K562 (cell line): ENCODE data around the gene SLCO3A1. TPM values are rescaled to one million over a fixed set of nuclear protein-coding genes. Genes with fewer than 3 reads are reported as not detected.

Experiments
- ATAC-seq: fragments of 200-7000 bp; cut with Tn5 transposase; 3 replicates; pipeline ENCODE4 v1.9.1; 2020; ENCODE audit warnings: moderate library complexity
- BruUV-seq: library from RNA; stranded (reverse); fragments of 400-500 nt; replicated peaks from 2 replicates; lab custom pipeline; 2021; lab: Mats Ljungman, UMichigan
- CTCF ChIA-PET: fragments of 300-600 bp; formaldehyde crosslinking; extraction: SDS; loops from one replicate; lab custom pipeline; 2021; ENCODE audit warnings: low intra/inter-chr PET ratio; lab: Yijun Ruan, JAX
- POLR2A ChIA-PET: fragments of 300-600, 350-650 bp; sonication (Branson Sonifier 250); formaldehyde crosslinking; extraction: SDS; loops from one replicate; lab custom pipeline; 2021; ENCODE audit warnings: antibody characterized with exemption, inconsistent platforms; lab: Yijun Ruan, JAX
- DNase-seq, 4 experiments: peaks; one replicate each; pipeline versions ENCODE4 v3.0.0 to v3.0.0-alpha.2; 2011 to 2018; ENCODE audit warnings: low spot score in 3 of 4, mixed read lengths in 3 of 4; ENCODE audit errors: extremely low read depth in 1 of 4
- FAIRE-seq: peaks from 2 replicates; lab custom pipeline; 2011; peaks lifted over from hg19 to GRCh38; lab: Jason Lieb, UNC
- H2AFZ ChIP-seq: 2 replicates; pipeline ENCODE4 v1.6.0; 2011; ENCODE audit warnings: low read depth, low read length, control low read depth, inconsistent platforms
- H3K27ac ChIP-seq: fragments of 200-600 bp; 3 replicates; pipeline ENCODE4 v1.8.0; 2011; ENCODE audit warnings: low read depth, mild to moderate bottlenecking, control low read depth, inconsistent platforms, low read length, moderate library complexity, mixed read lengths; ENCODE audit errors: extremely low read depth
- H3K27me3 ChIP-seq, 2 experiments: fragments of 300-600 bp in 1 of 2; 2 replicates in 1 of 2; 3 replicates in 1 of 2; pipeline versions ENCODE4 v1.6.0 to v1.8.0; 2011; ENCODE audit warnings: inconsistent platforms in 2 of 2, low read length in 2 of 2, mild to moderate bottlenecking in 1 of 2, mixed read lengths in 1 of 2, moderate library complexity in 1 of 2; ENCODE audit not compliant: control insufficient read depth in 2 of 2, insufficient read depth in 2 of 2
- H3K36me3 ChIP-seq: fragments of 300-600 bp; 3 replicates; pipeline ENCODE4 v1.8.0; 2011; ENCODE audit warnings: mild to moderate bottlenecking, low read length, inconsistent platforms; ENCODE audit not compliant: control insufficient read depth, insufficient read depth
- H3K4me1 ChIP-seq, 2 experiments: fragments of 200-600 bp in 1 of 2; replicated peaks in 1 of 2; 2 replicates in 1 of 2; 3 replicates in 1 of 2; pipeline versions ENCODE4 v1.5.1 to v1.8.0; 2011; ENCODE audit warnings: inconsistent platforms in 2 of 2, low read length in 2 of 2, mild to moderate bottlenecking in 1 of 2, mixed read lengths in 1 of 2, moderate library complexity in 1 of 2; ENCODE audit not compliant: control insufficient read depth in 2 of 2, insufficient read depth in 2 of 2
- H3K4me2 ChIP-seq: 2 replicates; pipeline ENCODE4 v1.6.1; 2011; ENCODE audit warnings: low read length, control low read depth, inconsistent platforms, mixed read lengths; ENCODE audit not compliant: insufficient read depth
- H3K4me3 ChIP-seq: fragments of 200-600 bp; sonication (generic), shearing (Covaris generic); 2 replicates; pipeline ENCODE4 v1.5.1; 2016; ENCODE audit warnings: control low read depth, inconsistent platforms
- H3K79me2 ChIP-seq: fragments of 200-600 bp; 3 replicates; pipeline ENCODE4 v1.8.0; 2011; ENCODE audit warnings: low read length, inconsistent platforms; ENCODE audit not compliant: control insufficient read depth, insufficient read depth
- H3K9ac ChIP-seq, 2 experiments: 2 replicates each; pipeline versions ENCODE4 v1.6.0 to v1.6.1; 2011; ENCODE audit warnings: low read depth in 2 of 2, low read length in 2 of 2, control low read depth in 1 of 2, inconsistent platforms in 1 of 2, mild to moderate bottlenecking in 1 of 2, mixed read lengths in 1 of 2; ENCODE audit not compliant: insufficient read depth in 1 of 2
- H3K9me1 ChIP-seq: one replicate; pipeline ENCODE4 v1.6.0; 2011; ENCODE audit warnings: inconsistent platforms, mild to moderate bottlenecking, low read length, moderate library complexity; ENCODE audit not compliant: control insufficient read depth, insufficient read depth
- H3K9me3 ChIP-seq: replicated peaks from 2 replicates; pipeline ENCODE4 v1.5.1; 2011; ENCODE audit warnings: low read depth, low read length, inconsistent platforms; ENCODE audit not compliant: control insufficient read depth, insufficient read depth
- H4K20me1 ChIP-seq: replicated peaks from 2 replicates; pipeline ENCODE4 v1.6.1; 2011; ENCODE audit warnings: low read length, inconsistent platforms, mixed read lengths; ENCODE audit not compliant: control insufficient read depth, insufficient read depth
- NRF1 ChIP-seq, 2 experiments: fragments of 450-650 bp; IDR thresholded peaks in 1 of 2; conservative IDR thresholded peaks in 1 of 2; 2 replicates each; pipeline ENCODE4 v1.6.1; 2014; ENCODE audit warnings: mild to moderate bottlenecking in 2 of 2
- SMARCE1 ChIP-seq: fragments of 450-650 bp; IDR thresholded peaks from 2 replicates; pipeline ENCODE4 v1.7.1; 2016; ENCODE audit warnings: mild to moderate bottlenecking
- TAF15 ChIP-seq: fragments of 200-400 bp; formaldehyde crosslinking; IDR thresholded peaks from 2 replicates; pipeline ENCODE4 v1.6.1; 2017; ENCODE audit warnings: mild to moderate bottlenecking, low read depth, low read length, moderate library complexity
- THAP7 ChIP-seq: fragments of 250-450 bp; sonication (Bioruptor Pico); IDR thresholded peaks from 2 replicates; pipeline ENCODE4 v1.5.0; 2021
- THRAP3 ChIP-seq: fragments of 450-650 bp; IDR thresholded peaks from 2 replicates; pipeline ENCODE4 v1.6.1; 2016; ENCODE audit warnings: mild to moderate bottlenecking, inconsistent platforms, borderline replicate concordance
- ZNF253 ChIP-seq: fragments of 250-450 bp; sonication (Bioruptor Pico); conservative IDR thresholded peaks from 2 replicates; pipeline ENCODE4 v1.6.1; 2021; ENCODE audit warnings: mild to moderate bottlenecking
- ZNF79 ChIP-seq: fragments of 250-450 bp; sonication (Bioruptor Pico); IDR thresholded peaks from 2 replicates; pipeline ENCODE4 v1.4.0; 2020; ENCODE audit warnings: low read depth, mild to moderate bottlenecking, moderate library complexity
- WGBS: fragments of 100-300 bp; shearing (Covaris generic); methylation state at CpG from one replicate; pipeline ENCODE4 v1.1.6; 2016; ENCODE audit warnings: low coverage, mixed read lengths; ENCODE audit not compliant: insufficient coverage; ENCODE audit errors: missing lambda C conversion rate; 5-methylcytosine and 5-hydroxymethylcytosine counted together
- in situ Hi-C: fragments of 300-500 bp; cut with MboI; formaldehyde crosslinking; loops from 4 replicates; pipeline ENCODE4 v1.15.0; 2018; ENCODE audit warnings: inconsistent platforms, mixed read lengths
- intact Hi-C: fragments of 100-400 bp; cut with micrococcal nuclease; formaldehyde crosslinking; loops from 2 replicates; pipeline ENCODE4 v1.14.2; 2022
- polyA plus RNA-seq, 8 experiments: library from polyadenylated mRNA; depleted of rRNA in 4 of 8; stranded (reverse) in 5 of 8; unstranded in 3 of 8; fragments of >200 nt; fragmentation: Nextera tagmentation in 2 of 8; fragmentation: Illumina TruSeq in 1 of 8; extraction: Ambion mirVana in 2 of 8; extraction: Trizol in 1 of 8; gene quantifications; 2 replicates each; pipeline versions ENCODE4 v1.2.1 to v1.2.3, GENCODE V29; 2011 to 2014; ENCODE audit warnings: inconsistent platforms in 1 of 8, missing spikeins in 1 of 8
- total RNA-seq, 7 experiments: library from RNA; depleted of rRNA in 6 of 7; stranded (reverse); fragments of >200 nt in 6 of 7; fragmentation: Illumina TruSeq in 2 of 7; extraction: Trizol in 2 of 7; gene quantifications; 2 replicates each; pipeline versions ENCODE4 v1.2.1 to v1.2.3, GENCODE V29; 2011 to 2021; ENCODE audit warnings: low replicate concordance in 1 of 7
- TF ChIP-seq, protein P1 (sequence below): fragments of 200-800 bp; sonication (Bioruptor generic); IDR thresholded peaks from 2 replicates; pipeline ENCODE4 v1.6.1; 2017; ENCODE audit warnings: missing genetic modification characterization, missing compliant biosample characterization

Gene SLCO3A1
- total and polyA plus RNA-seq, 9 of the 15 experiments (the other 6 are each of a cell fraction or from before 2014, with no cell fraction given): 0.01 to 0.84 (median 0.06) TPM; not detected in 3

DNA sequence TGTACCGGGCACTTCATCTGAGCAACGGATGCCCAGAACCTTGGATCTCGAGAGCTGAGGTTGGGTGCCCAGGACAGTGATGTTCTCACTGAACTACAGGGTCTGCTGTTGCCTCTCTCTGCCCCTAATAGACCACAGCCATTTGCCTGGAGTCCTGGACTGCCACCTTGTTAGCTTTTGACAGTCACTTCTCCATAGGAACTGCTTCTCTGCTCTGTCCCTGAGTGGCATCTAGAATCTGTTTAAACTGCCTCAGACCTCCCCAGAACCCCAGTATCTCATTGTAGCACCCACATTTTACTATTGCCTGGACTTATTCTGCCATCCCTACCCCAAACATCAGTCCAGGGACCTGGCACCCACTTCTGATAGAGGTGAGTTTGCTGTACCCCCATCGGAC, 194.4 kb downstream of the SLCO3A1 start:
- ATAC-seq: no peak
- intact Hi-C loops: no loop called here
- H3K79me2 ChIP-seq: no peaks in the 10 kb centered on the region
- H3K4me1 ChIP-seq: no peaks in the 10 kb centered on the region
- WGBS: 3% methylated on average over 4 of the region's 4 CpGs
- H3K9me1 ChIP-seq: no peaks in the 10 kb centered on the region
- TF ChIP-seq THAP7 (CRISPR knock-in tag) (no peak), TAF15 (no peak)
- H4K20me1 ChIP-seq: no peaks in the 10 kb centered on the region
- no peaks in the 10 kb centered on the region for H3K9me3 ChIP-seq
- H3K4me2 ChIP-seq: no peak overlapping the region
- H3K4me3 ChIP-seq: no peak overlapping the region
- no peaks in the 10 kb centered on the region for H3K36me3 ChIP-seq
- POLR2A ChIA-PET: no interaction called here
- FAIRE-seq: no peak
- no TSS peak for BruUV-seq
- no peak overlapping the region for H3K27ac ChIP-seq
- CTCF ChIA-PET: no interaction called here
- no peak overlapping the region for H2AFZ ChIP-seq
- H3K9ac ChIP-seq: no peak overlapping the region
- no peak for DNase-seq
- peaks cover 0 to 4% of the 10 kb centered on the region in 2 experiments; a peak in 2 of 5 replicates for H3K27me3 ChIP-seq
- in situ Hi-C loops: no loop called here

DNA sequence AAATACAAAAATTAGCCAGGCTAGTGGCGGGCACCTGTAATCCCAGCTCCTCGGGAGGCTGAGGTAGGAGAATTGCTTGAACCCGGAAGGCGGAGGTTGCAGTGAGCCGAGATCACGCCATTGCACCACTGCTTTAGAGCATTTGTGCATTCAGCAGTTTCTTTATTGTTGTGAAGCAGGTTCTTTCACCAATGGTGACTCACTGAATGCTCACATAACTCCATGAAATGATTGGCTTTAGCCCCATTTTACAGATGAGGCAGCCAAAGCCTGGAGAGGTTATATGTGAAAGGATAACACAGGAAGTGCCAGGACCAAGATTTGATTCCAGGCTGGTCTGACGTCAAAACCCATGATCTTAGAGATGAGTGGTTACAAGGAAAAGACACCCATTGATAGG, 195.2 kb downstream of the SLCO3A1 start:
- ChIA-PET CTCF (no interaction called here), POLR2A (interaction anchor here (1.5 kb wide), 1 partner anchor 12 kb away, joined by 4 read pairs; no protein-coding TSS in a partner anchor)
- H3K9me3 ChIP-seq: no peaks in the 10 kb centered on the region
- no peaks in the 10 kb centered on the region for H3K36me3 ChIP-seq
- no peaks in the 10 kb centered on the region for H4K20me1 ChIP-seq
- no peaks in the 10 kb centered on the region for H3K79me2 ChIP-seq
- TF ChIP-seq THRAP3 (no peak), NRF1 (conservative IDR thresholded peaks at IDR 0.05 in 1 of 2, IDR thresholded peaks at IDR 0.05 in 1 of 2) (no peak), SMARCE1 (no peak), ZNF79 (CRISPR knock-in tag) (no peak), ZNF253 (no peak)
- TF ChIP-seq, protein P1, sequence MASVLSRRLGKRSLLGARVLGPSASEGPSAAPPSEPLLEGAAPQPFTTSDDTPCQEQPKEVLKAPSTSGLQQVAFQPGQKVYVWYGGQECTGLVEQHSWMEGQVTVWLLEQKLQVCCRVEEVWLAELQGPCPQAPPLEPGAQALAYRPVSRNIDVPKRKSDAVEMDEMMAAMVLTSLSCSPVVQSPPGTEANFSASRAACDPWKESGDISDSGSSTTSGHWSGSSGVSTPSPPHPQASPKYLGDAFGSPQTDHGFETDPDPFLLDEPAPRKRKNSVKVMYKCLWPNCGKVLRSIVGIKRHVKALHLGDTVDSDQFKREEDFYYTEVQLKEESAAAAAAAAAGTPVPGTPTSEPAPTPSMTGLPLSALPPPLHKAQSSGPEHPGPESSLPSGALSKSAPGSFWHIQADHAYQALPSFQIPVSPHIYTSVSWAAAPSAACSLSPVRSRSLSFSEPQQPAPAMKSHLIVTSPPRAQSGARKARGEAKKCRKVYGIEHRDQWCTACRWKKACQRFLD (CRISPR knock-in tag): no peak
- peaks cover 0 to 4% of the 10 kb centered on the region in 2 experiments; a peak in 2 of 5 replicates for H3K27me3 ChIP-seq
- no peak overlapping the region for H3K4me3 ChIP-seq
- ATAC-seq (no peak), DNase-seq (no peak), FAIRE-seq (no peak)
- no peaks in the 10 kb centered on the region for H3K9me1 ChIP-seq
- no peaks in the 10 kb centered on the region for H3K4me1 ChIP-seq
- 0% methylated on average over 7 of the region's 7 CpGs for WGBS
- H3K4me2 ChIP-seq: no peak overlapping the region
- no peak overlapping the region for H2AFZ ChIP-seq
- in situ Hi-C loops (no loop called here), intact Hi-C loops (no loop called here)
- no peak overlapping the region for H3K27ac ChIP-seq
- no TSS peak for BruUV-seq
- no peak overlapping the region for H3K9ac ChIP-seq
